LHCN-M2 (cell line): ENCODE data around the gene CXCL17. TPM values are rescaled to one million over a fixed set of nuclear protein-coding genes. Genes with fewer than 3 reads are reported as not detected.
A peak's percentile ranks its signal among the peaks of the same experiment; 100 is the strongest.

ENCODE experiments used
- DNase-seq: peaks from one replicate; pipeline ENCODE4 v3.0.0-alpha.2; 2012; ENCODE audit warnings: low read depth
- total RNA-seq: library from RNA; depleted of rRNA; stranded (reverse); fragments of >200 nt; gene quantifications from 2 replicates; pipeline ENCODE4 v1.2.3, GENCODE V29; 2014; rRNA removed

Gene CXCL17
- total RNA-seq, 1 experiment from 2014 or later, result not detected

DNA sequence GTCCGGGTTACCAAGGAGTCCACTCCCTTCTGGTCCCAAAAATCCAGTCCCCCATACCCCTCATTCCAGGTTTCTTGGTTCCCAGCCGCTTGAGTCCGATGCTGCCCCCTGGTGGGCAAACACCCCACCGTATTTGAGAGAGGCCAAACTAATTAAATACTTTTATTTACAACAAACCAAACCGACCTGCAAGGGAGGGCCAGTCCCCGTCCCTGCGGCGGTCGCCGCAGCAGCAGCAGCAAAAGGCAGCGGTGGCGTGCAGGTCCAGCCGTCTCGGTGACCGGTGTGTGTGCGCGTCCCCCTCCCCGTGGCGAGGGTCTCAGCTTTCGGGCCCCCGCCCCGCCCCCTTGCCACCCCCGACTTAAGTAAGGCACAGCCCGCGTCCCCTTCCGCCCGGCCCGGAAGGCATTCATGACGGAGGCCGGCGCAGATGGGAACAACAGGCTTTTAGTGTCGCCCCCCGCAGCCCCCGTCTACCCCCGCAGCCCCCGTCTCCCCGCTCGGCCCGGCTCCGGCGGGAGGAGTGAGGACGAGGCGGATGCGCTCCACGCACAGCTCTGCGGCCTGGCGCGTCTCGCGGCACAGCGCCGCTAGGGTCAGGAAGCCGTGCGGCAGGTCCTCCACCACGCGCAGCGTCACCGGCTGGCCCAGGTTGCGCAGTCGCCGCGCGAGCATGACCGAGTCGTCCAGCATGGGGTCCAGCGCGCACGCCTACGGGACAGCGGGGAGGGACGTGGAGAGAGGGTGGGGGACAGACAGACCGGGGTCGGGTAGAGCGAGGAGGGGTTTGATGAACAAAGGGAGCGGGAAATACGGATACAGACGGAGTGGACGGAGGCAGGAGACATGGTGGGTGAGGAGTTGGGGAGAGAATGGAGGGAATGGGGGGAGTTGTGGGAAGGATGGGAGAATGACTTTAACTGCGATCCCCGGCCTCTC lies 41.1 kb downstream of the CXCL17 start:
- DNase-seq, result peak; percentile 62

DNA sequence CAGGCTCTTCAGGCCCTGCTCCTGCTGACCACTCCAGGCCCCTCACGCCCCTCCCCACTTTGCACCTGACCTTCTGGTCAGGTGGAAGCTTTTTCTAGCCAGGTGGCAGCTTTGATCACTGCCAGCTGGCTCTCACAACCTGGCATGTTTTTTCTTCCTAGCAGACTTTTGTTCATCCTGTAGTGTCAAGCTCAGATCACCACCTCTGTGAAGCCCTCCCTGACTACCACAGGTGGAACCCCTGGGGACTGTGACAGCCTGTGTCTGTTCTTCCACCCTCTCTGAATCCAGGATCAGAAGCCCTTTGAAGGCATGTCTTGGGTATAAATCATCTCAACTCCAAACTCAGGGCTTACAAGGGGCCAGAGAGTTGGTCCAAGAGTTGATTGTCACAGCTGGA lies 42.3 kb downstream of the CXCL17 start:
- DNase-seq, result no peak

- no peak for DNase-seq
Measured at GRCh38 chr19:42397263-42398166, 45.2 kb downstream of the CXCL17 start.

GRCh38 chr19:42396381-42397262 lies 46.1 kb downstream of the CXCL17 start:
- peak; percentile 98 for DNase-seq

GRCh38 chr19:42394751-42395150 lies 48.0 kb downstream of the CXCL17 start:
- no peak for DNase-seq

- DNase-seq, result no peak
Measured at GRCh38 chr19:42392165-42392564, 50.6 kb downstream of the CXCL17 start.

GRCh38 chr19:42389899-42390298 lies 52.8 kb downstream of the CXCL17 start, which contains the start of gene CNFN:
CNFN (minus strand) TSS chr19:42390297; CDS start chr19:42389037, 1,260 bp downstream.
- DNase-seq, result no peak

GRCh38 chr19:42388851-42389489 lies 53.8 kb downstream of the CXCL17 start:
- no peak for DNase-seq

GRCh38 chr19:42386974-42387707 lies 55.6 kb downstream of the CXCL17 start:
- peak; percentile 50 for DNase-seq

DNA sequence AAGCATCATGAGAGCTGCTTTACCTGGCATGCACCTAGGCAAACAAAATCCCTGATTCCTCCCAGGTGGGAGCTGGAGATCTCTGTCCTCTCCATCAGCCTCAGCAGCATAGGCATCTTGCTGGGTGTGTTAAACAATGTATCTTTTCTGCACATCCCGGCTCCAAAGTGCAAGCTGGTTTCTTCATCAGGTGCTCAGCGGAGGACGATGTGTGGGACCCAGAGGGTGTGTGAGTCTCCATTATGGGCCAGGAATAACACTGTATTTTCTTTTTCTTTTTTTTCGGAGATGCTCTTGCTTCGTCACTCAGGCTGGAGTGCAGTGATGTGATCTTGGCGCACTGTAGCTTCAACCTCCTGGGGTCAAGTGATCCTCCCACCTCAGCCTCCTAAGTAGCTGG lies 62.6 kb downstream of the CXCL17 start:
- DNase-seq, result no peak

Other genes with a start within 250 kb of the CXCL17 start
- 26.2 and 27.2 TPM in 2 replicates for gene DEDD2, start 225.3 kb downstream of the CXCL17 start, total RNA-seq
- gene ZNF526, start 222.6 kb downstream of the CXCL17 start, total RNA-seq, result 7.2 and 7.8 TPM in 2 replicates
- gene GSK3A, start 200.3 kb downstream of the CXCL17 start, total RNA-seq, result 32.5 and 33.7 TPM in 2 replicates
- 49.1 and 56.2 TPM in 2 replicates for gene ERF, start 187.8 kb downstream of the CXCL17 start, total RNA-seq
- 28.6 and 30.5 TPM in 2 replicates for gene CIC, start 173.7 kb downstream of the CXCL17 start, total RNA-seq
- 2.2 and 2.3 TPM in 2 replicates for gene PRR19, start 140.8 kb downstream of the CXCL17 start, total RNA-seq
- gene PAFAH1B3, start 140.3 kb downstream of the CXCL17 start, total RNA-seq, result 85.3 and 99.0 TPM in 2 replicates
- gene TMEM145, start 129.6 kb downstream of the CXCL17 start, total RNA-seq, result 1.7 TPM in 1 of 2 replicates, not detected in the other
- 19.6 and 20.2 TPM in 2 replicates for gene MEGF8, start 117.3 kb downstream of the CXCL17 start, total RNA-seq
- not detected in 2 replicates for gene CNFN, start 52.6 kb downstream of the CXCL17 start, total RNA-seq
- 2.8 and 3.6 TPM in 2 replicates for gene LIPE, start 15.6 kb downstream of the CXCL17 start, total RNA-seq
- gene CEACAM1, start 85.5 kb upstream of the CXCL17 start, total RNA-seq, result not detected in 2 replicates
- gene CEACAM8, start 152.0 kb upstream of the CXCL17 start, total RNA-seq, result not detected in 2 replicates